ENCODE measurements around the gene CAPZB. TPM values are rescaled to one million over a fixed set of nuclear protein-coding genes. Genes with fewer than 3 reads are reported as not detected.

The CAPZB gene
- total RNA-seq, 1 donor from 2014 or later = 93.6 TPM

- Histone ChIP-seq H3K27me3 (ENCODE audit: control insufficient read depth, insufficient read depth, low read length) (no peaks in the 10 kb centered on the region), H3K36me3 (ENCODE audit: control insufficient read depth, insufficient read depth, low read length) (no peaks in the 10 kb centered on the region)
- no peak for TF ChIP-seq CTCF (IDR thresholded peaks at IDR 0.05; ENCODE audit: insufficient read depth, low read length, poor library complexity, severe bottlenecking)
Measured at GRCh38 chr1:19477284-19478249, 7.8 kb downstream of the CAPZB start.

GRCh38 chr1:19476450-19477190, 8.7 kb downstream of the CAPZB start:
- no peaks in the 10 kb centered on the region for H3K27me3 ChIP-seq (ENCODE audit: control insufficient read depth, insufficient read depth, low read length)
- H3K36me3 ChIP-seq (ENCODE audit: control insufficient read depth, insufficient read depth, low read length) = peaks cover 3% of the 10 kb centered on the region
- no peak overlapping the region for H3K4me3 ChIP-seq (ENCODE audit: low read depth, low read length)
- TF ChIP-seq CTCF (IDR thresholded peaks at IDR 0.05; ENCODE audit: insufficient read depth, low read length, poor library complexity, severe bottlenecking) = no peak
- DNase-seq (ENCODE audit: low read depth) = no peak

More at GRCh38 chr1:19477284-19478249, 7.8 kb downstream of the CAPZB start:
- H3K4me3 ChIP-seq (ENCODE audit: low read depth, low read length) = no peak overlapping the region
- DNase-seq (ENCODE audit: low read depth) = no peak

- no peak for DNase-seq (ENCODE audit: low read depth)
- no peak overlapping the region for H3K4me3 ChIP-seq (ENCODE audit: low read depth, low read length)
- peaks cover 3% of the 10 kb centered on the region for H3K36me3 ChIP-seq (ENCODE audit: control insufficient read depth, insufficient read depth, low read length)
- no peak for TF ChIP-seq CTCF (IDR thresholded peaks at IDR 0.05; ENCODE audit: insufficient read depth, low read length, poor library complexity, severe bottlenecking)
- no peaks in the 10 kb centered on the region for H3K27me3 ChIP-seq (ENCODE audit: control insufficient read depth, insufficient read depth, low read length)
Measured at GRCh38 chr1:19475296-19475695, 10.0 kb downstream of the CAPZB start.

- Histone ChIP-seq H3K36me3 (ENCODE audit: control insufficient read depth, insufficient read depth, low read length) (peaks cover 3% of the 10 kb centered on the region), H3K4me3 (ENCODE audit: low read depth, low read length) (no peak overlapping the region)
- no peak for DNase-seq (ENCODE audit: low read depth)
Measured at GRCh38 chr1:19472174-19472573, 13.2 kb downstream of the CAPZB start.

GRCh38 chr1:19469004-19469403, 16.3 kb downstream of the CAPZB start:
- H3K36me3 ChIP-seq (ENCODE audit: control insufficient read depth, insufficient read depth, low read length) = peaks cover 3% of the 10 kb centered on the region
- H3K27me3 ChIP-seq (ENCODE audit: control insufficient read depth, insufficient read depth, low read length) = no peaks in the 10 kb centered on the region
- no peak for DNase-seq (ENCODE audit: low read depth)
- H3K4me3 ChIP-seq (ENCODE audit: low read depth, low read length) = no peak overlapping the region
- TF ChIP-seq CTCF (IDR thresholded peaks at IDR 0.05; ENCODE audit: insufficient read depth, low read length, poor library complexity, severe bottlenecking) = no peak

More at GRCh38 chr1:19472174-19472573, 13.2 kb downstream of the CAPZB start:
- no peak for TF ChIP-seq CTCF (IDR thresholded peaks at IDR 0.05; ENCODE audit: insufficient read depth, low read length, poor library complexity, severe bottlenecking)
- H3K27me3 ChIP-seq (ENCODE audit: control insufficient read depth, insufficient read depth, low read length) = no peaks in the 10 kb centered on the region
